BLaER1 (cell line): ENCODE measurements around the gene KIDINS220.

Experiments used
- H3K27ac ChIP-seq: shearing (Covaris generic); formaldehyde crosslinking; 2 replicates; pipeline ENCODE4 v1.8.1; 2022
- H3K27me3 ChIP-seq: shearing (Covaris generic); formaldehyde crosslinking; 2 replicates; pipeline ENCODE4 v1.8.1; 2022
- H3K36me3 ChIP-seq: shearing (Covaris generic); formaldehyde crosslinking; 2 replicates; pipeline ENCODE4 v1.8.1; 2022
- H3K4me1 ChIP-seq: shearing (Covaris generic); formaldehyde crosslinking; 2 replicates; pipeline ENCODE4 v1.8.1; 2022
- H3K4me2 ChIP-seq: shearing (Covaris generic); formaldehyde crosslinking; 2 replicates; pipeline ENCODE4 v1.8.1; 2022
- H3K4me3 ChIP-seq: shearing (Covaris generic); formaldehyde crosslinking; 2 replicates; pipeline ENCODE4 v1.8.1; 2022
- H3K9ac ChIP-seq: shearing (Covaris generic); formaldehyde crosslinking; 2 replicates; pipeline ENCODE4 v1.8.1; 2022
- H3K9me3 ChIP-seq: shearing (Covaris generic); formaldehyde crosslinking; 2 replicates; pipeline ENCODE4 v1.8.1; 2022
- H4K20me1 ChIP-seq: shearing (Covaris generic); formaldehyde crosslinking; 2 replicates; pipeline ENCODE4 v1.8.1; 2022
- Cebpa-rat ChIP-seq: shearing (Covaris generic); IDR thresholded peaks from 2 replicates; pipeline ENCODE4 v1.8.1; 2022

Gene KIDINS220

DNA sequence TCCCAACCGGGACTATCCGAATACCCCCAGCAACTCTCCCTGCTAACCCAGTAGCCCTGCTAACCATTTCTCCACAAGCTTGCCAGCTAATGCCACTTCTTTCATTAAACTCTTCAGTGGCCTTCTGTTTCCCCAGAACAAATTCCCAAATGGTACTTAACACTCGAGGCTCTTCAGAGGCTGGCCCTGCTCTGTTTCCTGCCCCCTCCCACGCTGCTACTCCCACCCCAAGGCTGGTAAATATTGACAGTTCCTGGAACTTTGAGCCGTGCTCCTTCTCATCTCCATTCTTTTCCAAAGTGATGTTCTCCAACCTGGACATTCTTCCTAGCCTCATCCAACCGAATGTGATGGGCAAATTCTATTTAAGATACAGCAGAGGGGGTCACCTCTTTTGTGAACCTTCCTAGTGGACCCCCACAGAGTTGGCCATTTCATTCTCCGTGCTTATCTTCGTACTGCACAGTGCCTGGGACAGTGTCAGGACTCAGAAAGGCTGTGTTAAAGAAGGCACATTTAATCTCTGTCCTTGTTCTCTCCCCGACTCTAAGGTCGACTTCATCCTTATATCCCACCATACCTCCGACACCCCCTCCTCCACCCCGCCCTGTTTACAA lies 3.2 kb upstream of the KIDINS220 start:
- no peak for TF ChIP-seq Cebpa-rat
- Histone ChIP-seq H3K4me3 (no peak overlapping the region), H3K36me3 (no peaks in the 10 kb centered on the region), H3K9ac (no peak overlapping the region), H3K27me3 (no peaks in the 10 kb centered on the region), H3K4me1 (peaks cover 22% of the 10 kb centered on the region), H3K27ac (no peak overlapping the region), H4K20me1 (0 out of 2 replicates have a peak, but pooled peaks cover 3% of the 10 kb centered on the region), H3K9me3 (peaks cover 12% of the 10 kb centered on the region), H3K4me2 (no peak overlapping the region)

DNA sequence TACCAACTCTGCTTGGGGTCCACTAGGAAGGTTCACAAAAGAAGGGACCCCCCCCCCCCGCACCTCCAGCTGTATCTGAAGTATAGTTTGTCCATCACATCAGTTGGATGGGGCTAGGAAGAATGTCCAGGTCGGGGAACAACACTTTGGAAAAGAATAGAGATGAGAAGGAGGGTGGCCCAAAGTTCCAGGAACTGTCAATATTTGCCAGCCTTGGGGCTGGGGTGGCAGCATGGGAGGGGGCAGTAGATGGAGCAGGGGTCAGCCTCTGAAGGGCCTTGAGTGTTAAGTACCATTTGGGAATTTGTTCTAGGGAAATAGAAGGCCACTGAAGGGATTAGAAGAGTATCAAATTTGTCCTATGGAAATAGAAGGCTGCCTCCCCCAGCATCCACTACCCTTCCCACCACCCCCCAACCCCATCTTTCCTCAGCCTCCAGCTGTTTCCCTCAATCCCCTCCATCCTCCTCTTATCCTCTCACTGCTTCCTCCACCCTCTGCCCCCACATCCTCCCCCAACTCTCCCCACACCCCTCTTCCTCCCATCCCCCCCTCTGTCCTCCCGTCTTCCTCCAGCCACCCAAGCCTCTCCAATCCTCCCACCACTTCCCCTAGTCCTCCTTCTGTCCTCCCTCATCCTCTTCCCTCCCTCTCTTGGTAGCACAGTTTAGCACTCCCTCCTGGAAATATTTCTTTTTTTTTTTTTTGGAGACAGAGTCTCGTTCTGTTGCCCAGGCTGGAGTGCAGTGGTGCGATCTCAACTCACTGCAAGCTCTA lies 2.0 kb upstream of the KIDINS220 start:
- no peak overlapping the region for H3K4me3 ChIP-seq
- H3K9ac ChIP-seq = no peak overlapping the region
- no peak overlapping the region for H3K27ac ChIP-seq
- H3K4me1 ChIP-seq = peaks cover 28% of the 10 kb centered on the region
- no peaks in the 10 kb centered on the region for H3K36me3 ChIP-seq
- no peaks in the 10 kb centered on the region for H3K27me3 ChIP-seq
- no peak for TF ChIP-seq Cebpa-rat
- H3K4me2 ChIP-seq = no peak overlapping the region
- peaks cover 12% of the 10 kb centered on the region for H3K9me3 ChIP-seq
- H4K20me1 ChIP-seq = peaks cover 15% of the 10 kb centered on the region

DNA sequence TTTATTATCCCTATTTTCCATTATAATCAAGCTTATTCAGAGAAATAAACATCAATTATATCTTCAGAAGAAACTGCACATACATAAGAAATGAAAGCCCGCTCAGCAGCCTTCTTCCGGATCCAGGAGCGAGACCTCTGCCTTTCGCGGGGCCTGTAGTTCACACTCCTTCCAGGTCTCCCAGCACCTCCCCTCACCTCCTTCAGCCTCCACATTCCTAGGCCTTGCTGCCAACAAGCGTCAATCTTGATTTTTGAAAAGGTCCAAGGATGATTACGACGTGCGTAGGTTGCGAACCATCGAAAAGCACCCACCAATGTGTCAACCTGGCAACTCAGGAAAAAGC lies 355 bp upstream of the KIDINS220 start:
- Histone ChIP-seq H3K4me3 (no peak overlapping the region; the same call in 1 of the 2 replicates), H3K27me3 (no peaks in the 10 kb centered on the region), H3K9me3 (peaks cover 12% of the 10 kb centered on the region), H3K4me1 (peaks cover 25% of the 10 kb centered on the region), H3K36me3 (no peaks in the 10 kb centered on the region), H3K4me2 (peak overlapping the region; percentile 44; the same call in 1 of the 2 replicates), H4K20me1 (peaks cover 31% of the 10 kb centered on the region), H3K9ac (no peak overlapping the region), H3K27ac (no peak overlapping the region)
- no peak for TF ChIP-seq Cebpa-rat

DNA sequence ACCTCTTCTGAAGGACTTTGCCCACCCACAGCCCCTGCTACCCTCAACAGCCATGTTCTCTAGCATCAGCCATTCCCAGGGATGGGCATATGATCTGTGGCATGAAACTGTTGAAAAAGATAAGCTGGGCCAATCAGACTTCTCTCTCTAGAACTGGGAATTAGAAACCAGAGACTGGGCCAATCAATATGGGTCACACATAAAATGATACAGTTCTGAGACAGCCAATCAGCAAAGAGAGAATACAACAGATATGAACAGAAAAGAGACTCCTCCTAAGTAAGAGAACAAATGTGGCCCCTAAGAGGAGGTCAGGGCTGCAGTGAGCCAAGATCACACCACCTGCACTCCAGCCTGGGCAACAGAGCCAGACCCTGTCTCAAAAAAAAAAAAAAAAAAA lies 2.1 kb downstream of the KIDINS220 start:
- Histone ChIP-seq H3K27ac (no peak overlapping the region), H3K9me3 (peaks cover 12% of the 10 kb centered on the region), H3K4me3 (no peak overlapping the region), H4K20me1 (peaks cover 55% of the 10 kb centered on the region), H3K27me3 (no peaks in the 10 kb centered on the region), H3K4me2 (peak overlapping the region; percentile 85), H3K36me3 (no peaks in the 10 kb centered on the region), H3K9ac (no peak overlapping the region), H3K4me1 (peaks cover 25% of the 10 kb centered on the region)
- no peak for TF ChIP-seq Cebpa-rat

DNA sequence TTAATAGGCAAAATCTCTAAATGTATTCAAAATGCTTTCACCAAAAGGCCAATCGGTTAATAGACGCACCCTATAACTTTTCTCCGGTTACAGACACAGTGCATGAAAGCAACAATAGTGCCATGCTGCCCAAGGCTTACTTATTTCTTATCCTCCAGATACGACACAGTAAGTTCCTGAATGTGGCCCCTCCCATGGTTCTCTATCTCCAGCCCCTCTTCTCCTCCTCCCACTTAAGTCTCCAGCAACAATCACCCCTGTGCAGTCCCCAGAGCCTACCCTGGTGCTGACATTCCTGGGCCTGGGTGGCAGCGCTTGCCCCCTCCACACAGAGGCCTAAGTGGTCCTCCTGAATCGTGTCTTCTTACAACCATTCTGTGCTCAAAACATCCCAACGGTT lies 3.6 kb downstream of the KIDINS220 start:
- no peak overlapping the region for H3K4me2 ChIP-seq
- no peaks in the 10 kb centered on the region for H3K36me3 ChIP-seq
- peaks cover 25% of the 10 kb centered on the region for H3K4me1 ChIP-seq
- no peaks in the 10 kb centered on the region for H3K27me3 ChIP-seq
- no peak overlapping the region for H3K9ac ChIP-seq
- TF ChIP-seq Cebpa-rat = no peak
- H3K9me3 ChIP-seq = peaks cover 9% of the 10 kb centered on the region
- H4K20me1 ChIP-seq = peaks cover 67% of the 10 kb centered on the region
- no peak overlapping the region for H3K27ac ChIP-seq
- H3K4me3 ChIP-seq = no peak overlapping the region

DNA sequence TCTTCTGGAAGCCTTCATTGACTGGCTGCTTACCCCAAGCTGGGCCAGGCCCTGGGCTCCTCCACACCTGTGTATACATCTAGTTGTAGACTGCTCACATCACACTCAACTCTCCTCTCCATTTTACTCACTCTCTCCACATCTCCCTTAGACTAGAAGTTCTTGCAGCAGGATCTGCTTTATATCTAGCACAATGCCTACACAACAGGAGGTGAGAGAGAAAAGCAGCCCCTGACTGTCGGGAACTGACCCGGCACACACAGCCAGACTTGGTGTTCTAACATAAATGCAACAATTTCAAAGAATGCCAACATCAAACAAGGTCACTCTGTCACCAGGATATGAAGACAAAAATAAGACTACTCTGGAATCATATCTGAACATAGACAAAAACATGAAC lies 5.9 kb downstream of the KIDINS220 start:
- Histone ChIP-seq H3K36me3 (peaks cover 14% of the 10 kb centered on the region; the same call in 1 of the 2 replicates), H3K4me2 (no peak overlapping the region), H4K20me1 (peaks cover 90% of the 10 kb centered on the region), H3K4me3 (no peak overlapping the region), H3K27me3 (no peaks in the 10 kb centered on the region), H3K27ac (no peak overlapping the region), H3K9me3 (no peaks in the 10 kb centered on the region), H3K9ac (no peak overlapping the region), H3K4me1 (peaks cover 19% of the 10 kb centered on the region)
- no peak for TF ChIP-seq Cebpa-rat

DNA sequence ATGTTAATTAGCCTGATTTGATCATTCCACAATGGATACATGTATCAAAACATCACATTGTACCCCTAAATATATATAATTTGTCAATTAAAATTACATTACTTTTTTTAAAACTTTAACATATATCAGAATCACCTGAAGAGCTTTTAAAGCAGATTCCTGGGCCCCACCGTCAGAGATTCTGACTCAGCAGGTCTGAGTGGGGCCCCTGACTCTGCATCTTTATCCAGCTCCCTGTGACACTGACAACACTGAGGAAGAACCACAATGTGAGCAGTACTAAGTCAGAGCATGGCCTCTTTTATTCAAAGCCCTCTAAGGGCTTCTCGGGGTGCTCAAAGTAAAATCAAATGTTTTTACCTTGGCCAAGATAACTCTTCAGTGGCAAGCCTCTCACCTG lies 9.7 kb downstream of the KIDINS220 start:
- Histone ChIP-seq H4K20me1 (peaks cover 62% of the 10 kb centered on the region), H3K27me3 (no peaks in the 10 kb centered on the region), H3K4me1 (no peaks in the 10 kb centered on the region), H3K9ac (no peak overlapping the region), H3K36me3 (peaks cover 36% of the 10 kb centered on the region), H3K27ac (no peak overlapping the region), H3K4me3 (no peak overlapping the region), H3K9me3 (no peaks in the 10 kb centered on the region), H3K4me2 (no peak overlapping the region)
- no peak for TF ChIP-seq Cebpa-rat

DNA sequence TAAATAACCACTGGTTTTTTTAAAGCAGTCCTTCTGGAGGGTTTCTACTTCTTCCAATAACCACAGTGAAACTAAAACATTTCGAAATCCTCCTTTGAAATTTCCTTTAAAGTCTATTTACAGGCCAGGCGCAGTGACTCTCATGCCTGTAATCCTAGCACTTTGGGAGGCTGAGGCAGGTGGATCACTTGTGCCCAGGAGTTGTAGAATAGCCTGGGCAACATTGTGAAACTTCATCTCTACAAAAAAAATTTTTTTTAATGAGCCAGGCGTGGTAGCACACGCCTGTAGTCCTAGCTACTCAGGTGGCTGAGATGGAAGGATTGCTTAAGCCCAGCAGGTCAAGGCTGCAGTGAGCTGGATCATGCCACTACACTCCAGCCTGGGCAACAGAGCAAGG lies 15.2 kb downstream of the KIDINS220 start:
- Histone ChIP-seq H3K27me3 (no peaks in the 10 kb centered on the region), H3K9me3 (no peaks in the 10 kb centered on the region), H3K9ac (no peak overlapping the region), H4K20me1 (peaks cover 36% of the 10 kb centered on the region), H3K4me2 (no peak overlapping the region), H3K4me1 (no peaks in the 10 kb centered on the region), H3K4me3 (no peak overlapping the region), H3K36me3 (peaks cover 68% of the 10 kb centered on the region), H3K27ac (no peak overlapping the region)
- TF ChIP-seq Cebpa-rat = no peak

DNA sequence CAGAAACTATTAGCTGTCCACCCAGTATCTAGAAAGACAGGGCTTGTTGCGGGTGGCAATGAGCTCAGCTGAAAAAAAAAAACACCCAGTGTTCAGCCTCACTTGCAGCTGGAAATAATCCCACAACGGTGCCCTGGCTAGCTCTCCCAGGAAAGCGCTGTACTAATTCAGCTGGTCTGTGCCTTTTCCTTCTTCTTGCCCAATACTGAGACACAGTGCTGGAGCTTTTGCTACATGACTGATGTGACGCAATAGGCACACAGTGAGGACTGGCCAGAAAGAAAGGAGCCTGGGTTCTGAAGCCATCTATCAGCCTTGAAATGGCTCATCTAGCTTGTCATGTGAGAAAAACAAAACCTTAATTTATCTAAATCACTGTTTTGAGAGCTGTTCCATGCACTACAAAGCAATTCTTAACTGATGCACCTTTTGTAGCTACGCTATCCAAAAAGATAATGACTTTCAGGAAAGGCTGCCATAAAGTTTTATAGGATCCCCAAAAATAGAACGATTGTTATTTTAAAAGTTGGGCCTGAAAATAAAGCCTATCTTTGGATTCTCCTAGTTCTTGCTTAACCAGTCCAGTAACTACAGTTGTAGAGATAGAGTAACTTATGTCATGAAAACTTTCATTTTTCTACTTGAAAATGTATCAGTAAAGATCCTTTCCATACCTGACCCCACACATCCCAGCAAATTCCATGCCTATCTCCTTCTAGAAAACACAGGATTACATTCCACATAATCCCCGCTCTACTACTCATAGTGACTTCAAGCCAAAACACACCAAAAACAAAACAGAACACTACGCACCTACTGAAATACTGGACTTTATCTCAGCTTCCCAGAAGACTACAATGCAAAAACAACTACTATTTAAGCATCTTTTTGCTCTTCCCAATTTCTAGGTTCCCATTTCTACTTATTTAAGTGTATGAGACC lies 15.9 kb downstream of the KIDINS220 start:
- peaks cover 30% of the 10 kb centered on the region; the same call in 1 of the 2 replicates for H4K20me1 ChIP-seq
- no peaks in the 10 kb centered on the region for H3K4me1 ChIP-seq
- no peak overlapping the region for H3K4me2 ChIP-seq
- no peaks in the 10 kb centered on the region for H3K27me3 ChIP-seq
- no peak for TF ChIP-seq Cebpa-rat
- peaks cover 66% of the 10 kb centered on the region for H3K36me3 ChIP-seq
- no peak overlapping the region for H3K4me3 ChIP-seq
- no peak overlapping the region for H3K27ac ChIP-seq
- H3K9ac ChIP-seq = no peak overlapping the region
- no peaks in the 10 kb centered on the region for H3K9me3 ChIP-seq

DNA sequence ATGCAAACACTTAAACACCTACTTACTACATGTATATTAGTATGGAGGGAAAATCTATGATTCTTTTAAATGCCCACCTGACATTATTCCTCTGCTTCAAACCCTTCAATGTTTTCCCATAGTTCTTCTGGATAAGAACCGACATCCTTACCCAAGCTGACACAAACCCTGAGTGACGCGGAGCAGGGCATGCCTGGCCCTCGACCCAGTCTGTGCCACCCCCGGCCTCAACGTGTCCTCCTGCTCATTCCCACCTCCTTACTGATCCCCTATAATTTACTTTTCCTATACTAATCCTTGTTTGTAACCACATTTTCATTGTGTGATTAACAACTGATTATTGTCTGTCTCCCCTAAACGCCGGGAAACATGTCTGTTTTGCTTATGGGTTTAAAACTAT lies 17.5 kb downstream of the KIDINS220 start:
- Histone ChIP-seq H4K20me1 (peaks cover 30% of the 10 kb centered on the region; the same call in 1 of the 2 replicates), H3K4me2 (no peak overlapping the region), H3K9me3 (no peaks in the 10 kb centered on the region), H3K27me3 (no peaks in the 10 kb centered on the region), H3K4me3 (no peak overlapping the region), H3K9ac (no peak overlapping the region), H3K36me3 (peaks cover 68% of the 10 kb centered on the region), H3K4me1 (peaks cover 5% of the 10 kb centered on the region), H3K27ac (no peak overlapping the region)
- no peak for TF ChIP-seq Cebpa-rat
